Measurements from ENCODE around the gene CFAP47. TPM values are rescaled to one million over a fixed set of nuclear protein-coding genes. Genes with fewer than 3 reads are reported as not detected.
"Not testable (repeated sequence)": the region's sequence is repeated elsewhere in the genome, so short reads cannot be mapped to it uniquely, and the experiment has no call there.

Gene CFAP47
- total and polyA plus RNA-seq, 9 of the 15 experiments (the other 6 are each of a cell fraction or from before 2014, with no cell fraction given): 0.06 to 0.29 (median 0.13) TPM

DNA sequence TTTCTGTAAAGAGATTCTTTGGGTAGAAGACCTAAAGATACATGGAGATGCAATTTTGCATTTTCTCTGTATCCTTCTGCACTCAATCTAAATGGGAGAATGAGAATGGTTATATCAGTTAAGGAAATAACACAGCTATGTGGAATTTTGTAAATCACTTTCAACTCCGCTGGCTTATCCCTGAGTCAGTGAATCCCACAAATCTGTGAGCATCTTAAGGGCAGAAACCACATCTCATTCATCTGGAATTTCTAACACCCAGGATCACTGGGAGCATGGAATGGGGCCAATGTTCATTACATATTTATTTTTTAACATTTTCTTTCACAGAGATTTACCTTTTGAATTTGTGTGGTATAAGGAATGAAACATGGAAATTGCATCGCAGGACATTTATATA is 167.8 kb downstream of the CFAP47 start (continued):
- TF ChIP-seq, protein P1, sequence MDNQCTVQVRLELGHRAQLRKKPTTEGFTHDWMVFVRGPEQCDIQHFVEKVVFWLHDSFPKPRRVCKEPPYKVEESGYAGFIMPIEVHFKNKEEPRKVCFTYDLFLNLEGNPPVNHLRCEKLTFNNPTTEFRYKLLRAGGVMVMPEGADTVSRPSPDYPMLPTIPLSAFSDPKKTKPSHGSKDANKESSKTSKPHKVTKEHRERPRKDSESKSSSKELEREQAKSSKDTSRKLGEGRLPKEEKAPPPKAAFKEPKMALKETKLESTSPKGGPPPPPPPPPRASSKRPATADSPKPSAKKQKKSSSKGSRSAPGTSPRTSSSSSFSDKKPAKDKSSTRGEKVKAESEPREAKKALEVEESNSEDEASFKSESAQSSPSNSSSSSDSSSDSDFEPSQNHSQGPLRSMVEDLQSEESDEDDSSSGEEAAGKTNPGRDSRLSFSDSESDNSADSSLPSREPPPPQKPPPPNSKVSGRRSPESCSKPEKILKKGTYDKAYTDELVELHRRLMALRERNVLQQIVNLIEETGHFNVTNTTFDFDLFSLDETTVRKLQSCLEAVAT (IDR thresholded peaks at IDR 0.05): no peak
- TF ChIP-seq ZNF217 (CRISPR knock-in tag; IDR thresholded peaks at IDR 0.05): no peak

DNA sequence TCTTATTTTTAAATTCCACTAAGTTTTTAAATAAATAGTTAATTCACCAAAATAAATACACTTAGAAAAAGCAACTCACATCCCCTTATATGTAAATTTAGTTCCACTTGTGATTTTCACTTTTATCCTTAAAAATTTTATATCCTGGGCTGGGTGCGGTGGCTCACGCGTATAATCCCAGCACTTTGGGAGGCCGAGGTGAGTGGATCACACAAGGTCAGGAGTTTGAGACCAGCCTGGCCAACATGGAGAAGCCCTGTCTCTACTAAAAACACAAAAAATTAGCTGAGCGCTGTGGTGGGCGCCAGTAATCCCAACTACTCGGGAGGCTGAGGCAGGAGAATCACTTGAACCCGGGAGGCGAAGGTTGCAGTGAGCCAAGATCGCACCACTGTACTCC is 169.4 kb downstream of the CFAP47 start:
- BruUV-seq (replicated peaks); H3K9me3 ChIP-seq (replicated peaks; ENCODE audit: control insufficient read depth, insufficient read depth, low read depth, low read length); DNase-seq (ENCODE audit: extremely low read depth in 1 of 4, low spot score in 3 of 4); H2AFZ ChIP-seq (ENCODE audit: low read depth, low read length); in situ Hi-C loops (cut with MboI); H3K4me1 ChIP-seq (replicated peaks in 1 of 2; ENCODE audit: control insufficient read depth in 2 of 2, insufficient read depth in 2 of 2, low read length in 2 of 2); POLR2A ChIA-PET; H3K79me2 ChIP-seq (ENCODE audit: control insufficient read depth, insufficient read depth, low read length); H3K9me1 ChIP-seq (ENCODE audit: control insufficient read depth, insufficient read depth, low read length); ATAC-seq; CTCF ChIA-PET (ENCODE audit: low intra/inter-chr PET ratio); H3K9ac ChIP-seq (ENCODE audit: insufficient read depth in 1 of 2, low read depth in 2 of 2, low read length in 2 of 2); H3K36me3 ChIP-seq (ENCODE audit: control insufficient read depth, insufficient read depth, low read length); H4K20me1 ChIP-seq (replicated peaks; ENCODE audit: control insufficient read depth, insufficient read depth, low read length); H3K4me2 ChIP-seq (ENCODE audit: insufficient read depth, low read length); intact Hi-C loops (cut with micrococcal nuclease); H3K4me3 ChIP-seq; H3K27ac ChIP-seq (ENCODE audit: extremely low read depth, low read depth, low read length); H3K27me3 ChIP-seq (ENCODE audit: control insufficient read depth in 2 of 2, insufficient read depth in 2 of 2, low read length in 2 of 2); FAIRE-seq: not testable (repeated sequence)
- WGBS (ENCODE audit: insufficient coverage, low coverage, missing lambda C conversion rate): 3% methylated on average over 9 of the region's 10 CpGs

DNA sequence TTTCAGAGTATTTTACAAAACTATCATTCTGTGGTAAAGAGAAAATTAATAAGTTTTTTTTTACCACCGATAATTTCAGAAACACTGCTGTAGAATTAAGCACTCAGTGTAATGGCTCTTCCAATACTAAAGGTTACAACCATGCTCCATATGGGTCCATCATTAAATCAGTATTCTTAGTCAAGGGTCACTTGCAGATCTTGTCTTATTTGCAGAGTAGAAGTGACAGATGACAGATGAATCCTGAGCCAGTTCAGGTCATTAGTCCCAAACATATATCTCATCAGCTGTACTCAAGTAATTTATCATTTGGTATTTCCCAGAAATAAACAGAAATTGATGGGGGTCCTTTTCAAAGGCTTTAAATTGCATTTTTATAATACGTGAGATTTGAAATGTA is 182.9 kb downstream of the CFAP47 start:
- Histone ChIP-seq H3K4me3 (no peak overlapping the region), H3K27ac (ENCODE audit: extremely low read depth, low read depth, low read length) (no peak overlapping the region), H3K4me2 (ENCODE audit: insufficient read depth, low read length) (no peak overlapping the region), H3K27me3 (ENCODE audit: control insufficient read depth in 2 of 2, insufficient read depth in 2 of 2, low read length in 2 of 2) (no peaks in the 10 kb centered on the region), H3K9me3 (replicated peaks; ENCODE audit: control insufficient read depth, insufficient read depth, low read depth, low read length) (no peaks in the 10 kb centered on the region), H2AFZ (ENCODE audit: low read depth, low read length) (no peak overlapping the region), H4K20me1 (replicated peaks; ENCODE audit: control insufficient read depth, insufficient read depth, low read length) (no peaks in the 10 kb centered on the region), H3K4me1 (replicated peaks in 1 of 2; ENCODE audit: control insufficient read depth in 2 of 2, insufficient read depth in 2 of 2, low read length in 2 of 2) (no peaks in the 10 kb centered on the region), H3K9ac (ENCODE audit: insufficient read depth in 1 of 2, low read depth in 2 of 2, low read length in 2 of 2) (no peak overlapping the region), H3K36me3 (ENCODE audit: control insufficient read depth, insufficient read depth, low read length) (no peaks in the 10 kb centered on the region), H3K9me1 (ENCODE audit: control insufficient read depth, insufficient read depth, low read length) (no peaks in the 10 kb centered on the region), H3K79me2 (ENCODE audit: control insufficient read depth, insufficient read depth, low read length) (no peaks in the 10 kb centered on the region)
- WGBS (ENCODE audit: insufficient coverage, low coverage, missing lambda C conversion rate): 0% methylated on average over 2 of the region's 2 CpGs
- in situ Hi-C loops (cut with MboI) (no loop called here), intact Hi-C loops (cut with micrococcal nuclease) (no loop called here)
- FAIRE-seq: no peak
- ChIA-PET POLR2A (no interaction called here), CTCF (ENCODE audit: low intra/inter-chr PET ratio) (no interaction called here)
- TF ChIP-seq SIN3A (IDR thresholded peaks at IDR 0.05; ENCODE audit: borderline replicate concordance in 2 of 2, control insufficient read depth in 1 of 2, low read depth in 2 of 2, low read length in 2 of 2) (no peak), MYBL2 (IDR thresholded peaks at IDR 0.05; ENCODE audit: low read depth) (no peak), MYBL2 (CRISPR knock-in tag; IDR thresholded peaks at IDR 0.05; ENCODE audit: borderline replicate concordance) (no peak), CTBP1 (IDR thresholded peaks at IDR 0.05; ENCODE audit: borderline replicate concordance) (no peak)
- DNase-seq (ENCODE audit: extremely low read depth in 1 of 4, low spot score in 3 of 4): no peak
- no peak for ATAC-seq
- BruUV-seq (replicated peaks): no TSS peak

All from K562 (cell line).